Forelimb muscle (tissue), 1 donor: ENCODE measurements around the gene TPRG1L. TPM values are rescaled to one million over a fixed set of nuclear protein-coding genes. Genes with fewer than 3 reads are reported as not detected.

Experiments used
- DNase-seq: peaks from one replicate; pipeline ENCODE4 v3.0.0-alpha.2; 2013; ENCODE audit warnings: low read depth
- polyA plus RNA-seq: library from polyadenylated mRNA; unstranded; fragments of 120-200 nt; gene quantifications from one replicate; pipeline ENCODE4 v1.2.1, GENCODE V29; 2013; ENCODE audit not compliant: insufficient read length

The TPRG1L gene
- polyA plus RNA-seq, 1 donor: 28.5 TPM

GRCh38 chr1:3645247-3645646, 20.4 kb downstream of the TPRG1L start:
- no peak for DNase-seq

- no peak for DNase-seq
Measured at GRCh38 chr1:3645666-3646355, 21.0 kb downstream of the TPRG1L start.

- no peak for DNase-seq
Measured at GRCh38 chr1:3646596-3646995, 21.8 kb downstream of the TPRG1L start.

GRCh38 chr1:3649342-3650247, 24.8 kb downstream of the TPRG1L start, which contains the start of gene WRAP73:
TSS of gene WRAP73 (minus strand) at chr1:3650103. CDS start at chr1:3649999, 104 bp downstream.
- peak; percentile 78 for DNase-seq

- no peak for DNase-seq
Measured at GRCh38 chr1:3650248-3651025, 25.6 kb downstream of the TPRG1L start.

GRCh38 chr1:3651026-3651929, 26.5 kb downstream of the TPRG1L start:
- no peak for DNase-seq

- no peak for DNase-seq
Measured at GRCh38 chr1:3651930-3652547, 27.2 kb downstream of the TPRG1L start, which contains the start of gene TP73. TSS of gene TP73 (plus strand) at chr1:3652516. CDS start at chr1:3682366, 29,850 bp downstream.

GRCh38 chr1:3652548-3653285, 27.9 kb downstream of the TPRG1L start:
- no peak for DNase-seq

GRCh38 chr1:3653286-3653618, 28.4 kb downstream of the TPRG1L start:
- DNase-seq: no peak

GRCh38 chr1:3654549-3655281, 29.9 kb downstream of the TPRG1L start:
- no peak for DNase-seq

GRCh38 chr1:3656450-3657095, 31.8 kb downstream of the TPRG1L start:
- DNase-seq: no peak

- DNase-seq: no peak
Measured at GRCh38 chr1:3657096-3657475, 32.3 kb downstream of the TPRG1L start.

- no peak for DNase-seq
Measured at GRCh38 chr1:3657578-3658230, 32.9 kb downstream of the TPRG1L start.

- no peak for DNase-seq
Measured at GRCh38 chr1:3658231-3658615, 33.4 kb downstream of the TPRG1L start.

GRCh38 chr1:3659093-3659492, 34.3 kb downstream of the TPRG1L start:
- DNase-seq: no peak

- DNase-seq: no peak
Measured at GRCh38 chr1:3660704-3661103, 35.9 kb downstream of the TPRG1L start.

- DNase-seq: no peak
Measured at GRCh38 chr1:3661631-3662030, 36.8 kb downstream of the TPRG1L start.

- no peak for DNase-seq
Measured at GRCh38 chr1:3662080-3662671, 37.4 kb downstream of the TPRG1L start.
